IPS-NIHi7 (cell line): ENCODE measurements around the gene CHMP6.
"Not testable (repeated sequence)": the region's sequence is repeated elsewhere in the genome, so short reads cannot be mapped to it uniquely, and the experiment has no call there.

ENCODE experiments used
- DNase-seq: peaks from one replicate; pipeline ENCODE4 v3.0.0; 2012; ENCODE audit warnings: mixed read lengths; ENCODE audit errors: extremely low spot score

CHMP6 gene

GRCh38 chr17:81011951-81012350 lies 20.3 kb downstream of the CHMP6 start:
- DNase-seq: no peak

DNA sequence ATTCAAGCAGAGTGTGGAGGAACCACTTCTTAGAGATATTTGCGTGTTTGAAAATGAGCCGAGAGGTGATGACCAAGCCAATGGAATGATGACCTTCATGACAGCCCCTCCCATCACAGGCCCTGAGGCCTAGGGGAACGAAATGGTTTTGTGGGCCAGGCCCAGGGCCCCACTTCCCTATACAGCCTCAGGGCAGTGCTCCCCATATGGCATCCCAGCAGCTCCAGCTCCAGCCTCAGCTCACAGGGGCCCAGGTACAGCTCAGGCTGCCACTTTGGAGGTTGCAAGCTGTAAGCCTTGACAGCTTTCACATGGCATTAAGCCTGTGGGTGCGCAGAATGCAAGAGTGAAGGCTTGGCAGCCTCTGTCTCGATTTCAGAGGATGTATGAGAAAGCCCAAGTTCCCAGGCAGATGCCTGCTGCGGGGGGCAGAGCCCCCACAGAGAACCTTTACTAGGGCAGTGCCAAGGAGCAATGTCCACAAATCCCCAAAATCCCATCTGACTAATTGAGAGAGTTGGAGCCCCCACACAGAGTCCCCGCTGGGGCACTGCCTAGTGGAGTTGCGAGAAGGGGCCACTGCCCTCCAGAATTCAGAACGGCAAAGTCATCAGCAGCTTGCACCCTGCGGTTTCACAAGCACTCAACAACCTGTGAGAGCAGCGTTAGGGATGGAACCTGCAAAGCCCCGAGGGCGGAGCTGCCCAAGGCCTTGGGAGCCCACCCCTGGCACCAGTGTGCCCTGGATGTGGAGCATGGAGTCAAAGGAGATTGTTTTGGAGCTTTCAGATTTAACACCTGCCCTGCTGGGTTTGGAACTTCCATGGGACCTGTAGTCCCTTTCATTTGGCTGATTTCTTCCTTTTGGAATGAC lies 21.2 kb downstream of the CHMP6 start:
- no peak for DNase-seq

GRCh38 chr17:81013642-81014041 lies 22.0 kb downstream of the CHMP6 start:
- DNase-seq: no peak

- no peak for DNase-seq
Measured at GRCh38 chr17:81015136-81015535, 23.5 kb downstream of the CHMP6 start.

DNA sequence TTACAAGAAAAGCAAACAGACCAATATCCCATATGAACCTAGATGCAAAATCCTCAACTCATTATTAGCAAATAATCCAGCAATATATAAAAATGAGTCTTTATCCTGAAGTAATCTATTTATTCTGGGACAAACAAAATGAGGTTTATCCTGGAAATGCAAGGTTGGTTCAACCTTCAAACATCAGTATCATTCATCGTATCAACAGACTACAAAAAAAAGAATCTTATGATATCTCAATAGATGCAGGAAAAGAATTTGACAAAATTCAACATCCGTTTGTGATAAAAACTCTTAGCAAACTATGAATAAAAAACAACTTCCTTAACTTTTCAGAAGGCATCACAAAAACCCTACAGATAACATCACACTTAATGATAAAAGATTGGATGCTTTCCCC lies 24.9 kb downstream of the CHMP6 start:
- DNase-seq: no peak

GRCh38 chr17:81017330-81017729 lies 25.7 kb downstream of the CHMP6 start:
- DNase-seq: not testable (repeated sequence)

DNA sequence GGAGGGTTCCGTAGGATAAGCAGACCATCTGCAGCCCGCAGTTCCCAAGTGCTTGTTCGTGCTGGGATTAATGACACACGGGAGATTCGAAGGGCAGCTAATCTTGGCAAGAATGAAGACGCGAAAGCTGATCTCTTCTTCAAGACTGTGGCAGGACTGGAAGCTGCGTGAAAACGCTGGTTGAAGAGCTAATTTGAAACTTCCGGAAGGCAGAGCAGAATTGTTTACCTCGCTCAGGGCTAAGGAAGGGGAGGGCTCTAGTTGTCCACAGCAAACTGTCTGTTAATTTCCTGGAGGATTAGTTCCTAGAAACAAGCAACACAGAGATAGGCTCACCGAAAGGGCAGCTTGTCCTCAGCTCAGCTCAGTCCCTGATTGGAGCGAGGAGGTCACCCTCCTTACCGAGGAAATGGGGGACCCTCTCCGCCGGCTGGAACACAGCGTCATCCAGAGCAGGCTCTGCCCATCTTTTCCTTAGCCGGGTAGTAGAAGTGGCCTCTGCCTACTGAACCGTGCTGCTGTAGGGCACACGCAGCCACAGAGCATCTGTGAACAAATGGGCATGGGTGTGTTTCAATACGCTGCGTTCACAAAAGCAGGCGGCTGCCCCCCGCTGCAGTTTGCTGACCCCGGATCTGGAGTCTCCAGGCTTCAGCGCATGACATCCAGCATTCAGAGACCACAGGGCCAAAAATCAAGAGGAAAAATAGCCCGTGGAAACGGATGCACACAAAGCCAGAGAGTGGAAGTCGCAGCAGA lies 26.6 kb downstream of the CHMP6 start:
- no peak for DNase-seq

- DNase-seq: no peak
Measured at GRCh38 chr17:81019563-81020442, 28.2 kb downstream of the CHMP6 start.

DNA sequence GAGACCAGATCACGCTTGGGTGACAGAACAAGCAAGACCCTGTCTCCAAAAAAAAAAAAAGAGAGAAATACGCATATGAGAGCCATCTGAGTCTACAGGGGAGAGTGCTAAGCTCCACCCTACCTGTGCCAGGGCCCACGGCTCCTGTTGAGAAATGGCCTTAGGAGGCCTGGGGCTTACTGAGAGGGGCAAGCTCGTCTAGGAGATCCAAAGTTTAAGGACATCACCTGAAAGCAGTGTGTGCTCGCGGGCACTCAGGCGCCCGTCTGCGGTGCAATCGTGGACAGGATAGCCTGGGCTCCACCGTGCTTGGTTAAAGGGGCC lies 28.8 kb downstream of the CHMP6 start:
- DNase-seq: no peak

- DNase-seq: no peak
Measured at GRCh38 chr17:81020767-81021497, 29.3 kb downstream of the CHMP6 start.

DNA sequence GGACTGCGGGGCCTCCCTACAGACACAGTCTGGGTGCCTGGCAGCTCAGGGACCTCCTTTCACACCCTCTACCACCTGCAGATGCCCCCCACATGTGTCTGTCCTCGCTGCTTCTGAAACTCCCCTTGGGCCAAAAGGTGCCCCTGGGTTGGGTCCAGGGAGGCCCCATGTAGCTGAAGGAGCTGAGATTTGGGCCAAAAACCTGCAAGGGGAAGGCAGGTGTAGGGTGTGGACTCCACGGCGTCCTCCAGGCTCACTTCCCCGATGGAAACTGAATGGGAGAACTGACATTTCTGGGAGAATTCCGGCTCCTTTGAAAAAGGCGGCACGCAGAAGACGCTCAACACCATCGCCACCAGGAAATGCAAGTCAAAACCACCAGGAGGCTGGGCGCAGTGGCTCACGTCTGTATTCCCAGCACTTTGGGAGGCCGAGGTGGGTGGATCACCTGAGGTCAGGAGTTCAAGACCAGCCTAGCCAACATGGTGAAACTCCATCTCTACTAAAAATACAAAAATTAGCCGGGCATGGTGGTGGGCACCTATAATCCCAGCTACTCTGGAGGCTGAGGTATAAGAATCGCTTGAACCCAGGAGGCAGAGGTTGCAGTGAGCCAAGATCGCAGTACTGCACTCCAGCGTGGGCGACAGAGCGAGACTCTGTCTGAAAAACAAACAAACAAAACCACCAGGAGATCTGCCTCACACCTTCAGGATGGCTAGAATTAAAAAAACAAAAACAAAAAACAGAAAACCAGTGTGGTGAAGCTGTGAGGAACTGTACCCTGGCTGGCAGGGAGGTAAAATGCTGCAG lies 30.1 kb downstream of the CHMP6 start:
- DNase-seq: no peak

DNA sequence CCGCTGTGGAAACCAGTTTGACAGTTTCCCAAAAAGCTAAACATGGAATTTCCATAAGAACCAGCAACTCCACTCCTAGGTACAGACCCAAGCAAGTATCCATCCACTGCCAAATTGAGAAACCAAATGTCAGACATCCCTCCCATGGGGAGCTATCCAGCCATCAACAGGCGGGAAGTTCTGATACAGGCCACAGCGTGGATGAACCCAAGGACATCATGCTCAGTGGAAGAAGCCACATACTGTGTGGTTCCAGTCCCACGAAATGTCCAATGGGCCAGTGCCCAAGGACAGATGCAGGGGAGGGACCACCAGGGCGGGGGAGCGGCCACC lies 30.7 kb downstream of the CHMP6 start:
- no peak for DNase-seq

- no peak for DNase-seq
Measured at GRCh38 chr17:81025065-81025740, 33.6 kb downstream of the CHMP6 start.

DNA sequence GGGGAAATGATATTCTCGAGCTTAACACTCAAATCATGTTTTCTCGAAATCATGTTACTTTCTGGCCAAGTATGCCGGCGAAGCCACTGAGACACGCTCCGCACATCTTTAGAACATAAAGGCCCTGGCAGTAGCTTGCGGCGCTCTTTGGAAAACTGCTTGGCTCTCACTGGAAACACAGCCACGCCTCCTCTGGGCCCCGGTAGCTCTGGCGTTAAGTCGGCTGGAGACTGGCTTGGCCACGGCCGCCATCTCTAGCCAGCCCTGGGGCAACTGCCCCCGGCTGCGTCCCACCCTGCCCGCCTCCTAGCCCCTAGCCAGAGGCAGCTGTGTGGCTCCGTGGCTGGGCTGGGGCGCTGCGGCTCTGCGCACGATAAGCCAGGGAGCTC lies 34.1 kb downstream of the CHMP6 start:
- no peak for DNase-seq

DNA sequence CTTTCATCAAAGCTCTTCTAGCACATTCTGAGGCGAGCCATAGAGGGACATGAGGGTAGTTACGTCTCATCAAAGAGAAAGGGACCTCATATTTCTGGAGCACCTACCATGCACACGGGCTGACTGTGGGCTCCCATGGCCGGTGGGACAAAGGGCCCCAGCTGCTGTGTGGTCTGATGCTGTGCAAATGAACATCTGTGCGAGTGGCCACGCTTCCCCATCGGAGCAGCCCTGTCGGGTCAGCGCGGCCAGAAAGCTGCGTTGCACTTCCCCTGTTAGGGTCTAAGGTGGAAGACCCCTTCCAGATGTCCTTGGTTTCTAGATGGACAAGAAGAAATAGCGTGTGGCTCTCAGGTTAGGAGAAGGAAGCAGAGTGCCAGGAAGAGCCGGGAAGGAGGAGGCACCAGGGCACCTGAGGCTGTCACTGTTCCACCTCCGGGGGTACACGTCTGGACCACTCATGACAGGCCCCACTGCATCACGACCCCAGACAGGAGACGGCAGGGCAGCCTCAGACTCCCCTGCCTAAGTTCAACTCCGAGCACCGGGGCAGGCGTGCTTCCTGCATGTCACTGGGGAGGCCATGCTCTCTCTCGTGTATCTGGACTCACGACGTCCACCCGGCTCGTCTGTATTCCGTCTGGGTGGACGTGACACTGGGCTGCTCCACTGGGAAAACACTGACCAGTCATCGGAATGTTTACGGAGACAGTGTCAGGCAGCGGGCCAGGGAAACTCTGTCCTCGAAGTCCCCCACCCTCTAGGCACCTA lies 34.8 kb downstream of the CHMP6 start:
- no peak for DNase-seq

DNA sequence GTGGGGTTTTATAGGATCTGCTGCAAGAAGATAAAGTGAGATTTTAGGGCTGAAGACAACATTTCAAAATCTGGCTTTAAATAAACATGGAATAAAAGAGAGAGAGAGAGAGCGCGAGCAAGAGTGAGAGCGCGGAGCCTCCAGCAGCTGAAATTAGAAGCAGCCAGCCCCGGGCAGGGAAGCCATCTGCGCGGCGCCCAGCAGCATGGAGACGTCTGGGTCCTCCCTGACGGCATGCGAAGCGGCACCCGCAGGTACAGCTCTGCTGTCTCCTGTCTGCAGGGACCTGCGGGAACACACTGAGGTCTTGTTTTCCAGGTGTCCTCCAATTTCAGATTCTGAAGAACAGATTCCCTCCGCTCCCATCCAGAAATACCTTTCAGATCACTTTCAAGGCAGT lies 35.4 kb downstream of the CHMP6 start:
- DNase-seq: no peak

- no peak for DNase-seq
Measured at GRCh38 chr17:81027591-81028505, 36.2 kb downstream of the CHMP6 start.

DNA sequence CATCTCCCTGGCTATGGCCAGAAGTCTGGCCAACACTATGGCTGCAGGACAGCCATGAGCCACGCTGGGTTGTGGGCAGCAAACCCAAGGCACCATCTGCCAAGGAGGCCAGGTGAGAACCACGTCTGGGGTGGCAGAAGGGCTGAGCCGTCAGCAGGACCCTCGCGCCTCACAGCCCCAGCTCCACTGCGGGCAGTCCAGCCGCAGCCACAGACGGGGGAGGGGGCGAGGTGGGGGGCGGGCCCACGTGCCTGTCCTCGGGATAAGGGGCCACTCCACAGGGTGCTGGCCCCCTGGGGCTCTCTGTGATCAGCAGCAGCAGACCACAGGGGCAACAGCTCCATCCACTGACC lies 36.8 kb downstream of the CHMP6 start:
- no peak for DNase-seq

GRCh38 chr17:81029859-81030258 lies 38.2 kb downstream of the CHMP6 start:
- no peak for DNase-seq
